GM12878 (cell line): Measurements from ENCODE around the gene FAM210A. TPM values are rescaled to one million over a fixed set of nuclear protein-coding genes. Genes with fewer than 3 reads are reported as not detected.

Experiments
- ATF2 ChIP-seq: IDR thresholded peaks from 2 replicates; pipeline ENCODE4 v1.6.1; 2012; ENCODE audit warnings: low read length, inconsistent platforms
- BHLHE40 ChIP-seq, 2 experiments: fragments of 450-650 bp in 1 of 2; IDR thresholded peaks; 2 replicates each; pipeline ENCODE4 v1.6.1; 2011 to 2017; ENCODE audit warnings: low read depth in 2 of 2, borderline replicate concordance in 1 of 2, improper control_type of control experiment in 1 of 2, low read length in 1 of 2, mild to moderate bottlenecking in 1 of 2
- E2F8 ChIP-seq: fragments of 450-650 bp; IDR thresholded peaks from 2 replicates; pipeline ENCODE4 v1.6.1; 2018; ENCODE audit warnings: mild to moderate bottlenecking, low read depth, moderate library complexity; ENCODE audit not compliant: partially characterized antibody
- EGR1 ChIP-seq, 2 experiments: IDR thresholded peaks; 1 replicate in 1 of 2; 2 replicates in 1 of 2; pipeline ENCODE4 v1.6.1; 2011 to 2012; ENCODE audit warnings: low read depth in 2 of 2, low read length in 2 of 2, borderline replicate concordance in 1 of 2, mild to moderate bottlenecking in 1 of 2, moderate library complexity in 1 of 2
- EP300 ChIP-seq, 2 experiments: fragments of 150-350 bp in 1 of 2; IDR thresholded peaks; 2 replicates each; pipeline ENCODE4 v1.6.1; 2011 to 2012; ENCODE audit warnings: low read depth in 2 of 2, low read length in 2 of 2, borderline replicate concordance in 1 of 2, improper control_type of control experiment in 1 of 2, inconsistent platforms in 1 of 2; ENCODE audit not compliant: control insufficient read depth in 1 of 2
- KDM1A ChIP-seq: fragments of 200-600 bp; sonication (generic); IDR thresholded peaks from 2 replicates; pipeline ENCODE4 v1.6.1; 2016; ENCODE audit warnings: borderline replicate concordance
- MAX ChIP-seq: IDR thresholded peaks from 2 replicates; pipeline ENCODE4 v1.6.1; 2012; ENCODE audit warnings: low read depth, low read length, improper control_type of control experiment
- NKRF ChIP-seq: fragments of 450-650 bp; conservative IDR thresholded peaks from 2 replicates; pipeline ENCODE4 v1.6.1; 2017; ENCODE audit warnings: mild to moderate bottlenecking, moderate library complexity
- PAX5 ChIP-seq: IDR thresholded peaks from 2 replicates; pipeline ENCODE4 v1.6.1; 2011; ENCODE audit warnings: low read depth, low read length, borderline replicate concordance
- POLR2AphosphoS2 ChIP-seq: IDR thresholded peaks from 2 replicates; pipeline ENCODE4 v1.6.1; 2011; ENCODE audit warnings: low read depth, mild to moderate bottlenecking, low read length, improper control_type of control experiment, moderate library complexity
- POLR2AphosphoS5 ChIP-seq: IDR thresholded peaks from 2 replicates; pipeline ENCODE4 v1.6.1; 2011; ENCODE audit warnings: mild to moderate bottlenecking, low read length, inconsistent platforms
- RAD21 ChIP-seq: IDR thresholded peaks from 2 replicates; pipeline ENCODE4 v1.6.1; 2011; ENCODE audit warnings: mild to moderate bottlenecking, low read depth, low read length, moderate library complexity; ENCODE audit not compliant: insufficient read depth
- RELB ChIP-seq: fragments of 450-650 bp; IDR thresholded peaks from 2 replicates; pipeline ENCODE4 v1.6.1; 2017; ENCODE audit warnings: low read depth, mild to moderate bottlenecking, moderate library complexity
- SMARCA5 ChIP-seq: fragments of 450-650 bp; IDR thresholded peaks from 2 replicates; pipeline ENCODE4 v1.6.1; 2017; ENCODE audit warnings: mild to moderate bottlenecking
- TCF12 ChIP-seq: IDR thresholded peaks from 2 replicates; pipeline ENCODE4 v1.6.1; 2011; ENCODE audit warnings: low read depth, mild to moderate bottlenecking, low read length
- WRNIP1 ChIP-seq: IDR thresholded peaks from 2 replicates; pipeline ENCODE4 v1.6.1; 2011; ENCODE audit warnings: low read depth, low read length, improper control_type of control experiment, borderline replicate concordance
- ZNF384 ChIP-seq: IDR thresholded peaks from 2 replicates; pipeline ENCODE4 v1.6.1; 2012; ENCODE audit warnings: low read depth, mild to moderate bottlenecking, low read length, improper control_type of control experiment, borderline replicate concordance
- polyA plus RNA-seq, 11 experiments: library from polyadenylated mRNA; depleted of rRNA in 4 of 11; unstranded in 6 of 11; stranded (reverse) in 5 of 11; fragments of >200 nt; fragmentation: Nextera tagmentation in 4 of 11; fragmentation: Illumina TruSeq in 1 of 11; extraction: Ambion mirVana in 4 of 11; extraction: Trizol in 1 of 11; gene quantifications; 1 replicate in 1 of 11; 2 replicates in 10 of 11; pipeline versions ENCODE4 v1.2.1 to v1.2.3, GENCODE V29; 2011 to 2016; ENCODE audit warnings: inconsistent platforms in 2 of 11, missing spikeins in 2 of 11, low read depth in 1 of 11
- total RNA-seq, 4 experiments: library from RNA; depleted of rRNA in 3 of 4; stranded (reverse); fragments of >200 nt in 3 of 4; fragmentation: Illumina TruSeq in 1 of 4; extraction: Trizol in 1 of 4; gene quantifications; 2 replicates each; pipeline versions ENCODE4 v1.2.1 to v1.2.3, GENCODE V29; 2013 to 2021

FAM210A gene
- total and polyA plus RNA-seq, 10 of the 15 experiments (the other 5 are each of a cell fraction or from before 2014, with no cell fraction given): 10.3 to 56.3 (median 17.7) TPM

DNA sequence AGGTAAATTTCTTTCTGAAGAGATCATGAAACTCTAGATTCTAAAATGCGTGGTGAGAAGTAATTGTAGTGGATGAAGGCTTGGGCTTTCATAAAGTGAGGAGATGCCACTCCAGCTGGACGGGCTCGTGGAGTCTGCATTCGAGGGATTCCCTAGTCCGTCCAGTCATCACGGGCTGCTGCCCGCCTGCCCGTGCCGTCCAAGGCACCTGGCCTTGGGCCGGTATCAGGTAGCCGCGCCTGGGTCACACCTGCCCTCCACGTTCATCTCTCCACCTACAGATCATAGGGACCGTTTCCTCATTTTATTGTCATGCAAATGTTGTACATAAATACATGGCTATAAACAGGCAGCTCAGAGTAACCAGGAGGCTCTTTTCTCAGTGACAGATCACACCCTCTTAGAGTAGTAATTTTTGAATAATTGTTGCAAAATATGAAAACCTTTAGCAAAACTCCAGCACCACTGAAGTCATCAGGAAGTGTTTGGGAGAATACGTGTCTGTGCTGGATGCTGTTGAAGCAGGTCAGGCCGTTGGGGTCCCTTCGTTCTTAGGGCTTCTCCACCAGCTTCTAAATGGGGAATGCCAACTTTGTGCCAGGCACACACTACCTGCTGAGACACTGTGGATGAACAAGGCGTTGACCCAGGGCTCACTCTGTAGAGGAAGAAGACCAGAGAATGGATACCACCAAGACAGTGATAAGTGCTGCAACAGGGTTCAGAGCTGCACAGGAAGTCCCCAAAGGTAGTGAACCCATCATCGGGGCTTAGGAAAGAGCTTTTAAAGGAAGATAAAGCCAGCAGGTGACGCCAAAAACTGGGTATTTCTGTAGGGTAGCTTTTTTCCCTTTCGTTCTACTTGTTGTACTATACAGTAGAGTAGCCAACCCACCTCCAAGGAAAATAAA lies 112.5 kb downstream of the FAM210A start (continued):
- TF ChIP-seq E2F8 (no peak), RAD21 (peak; percentile 21; the same call in 1 of the 2 replicates), TCF12 (peak; percentile 92), WRNIP1 (peak; percentile 28; the same call in 1 of the 2 replicates), MAX (no peak), PAX5 (peak; percentile 60; the same call in 1 of the 2 replicates), NKRF (peak; percentile 43; the same call in 1 of the 2 replicates), SMARCA5 (no peak), POLR2AphosphoS5 (peak; percentile 86), EP300 (IDR thresholded peaks at IDR 0.05; ENCODE audit: borderline replicate concordance in 1 of 2, control insufficient read depth in 1 of 2, low read depth in 2 of 2, low read length in 2 of 2) (peak; percentile 37 to 53; a peak in 1 of 4 replicates), KDM1A (no peak), ZNF384 (no peak), BHLHE40 (IDR thresholded peaks at IDR 0.05; ENCODE audit: borderline replicate concordance in 1 of 2, low read depth in 2 of 2, low read length in 1 of 2) (peak; percentile 84 to 93), RELB (no peak), ATF2 (no peak), POLR2AphosphoS2 (peak; percentile 86; the same call in 1 of the 2 replicates), EGR1 (IDR thresholded peaks at IDR 0.05; ENCODE audit: borderline replicate concordance in 1 of 2, low read depth in 2 of 2, low read length in 2 of 2) (no peak)
